A673 (cell line): ENCODE measurements around the gene MICAL1.

Experiments used
- CTCF ChIP-seq: fragments of 300-800, 200-600 bp; sonication (generic); conservative IDR thresholded peaks from 2 replicates; pipeline ENCODE4 v1.5.1; 2017; ENCODE audit warnings: low read depth, mild to moderate bottlenecking, antibody characterized with exemption, low read length, moderate library complexity, mixed read lengths
- EZH2 ChIP-seq: fragments of 200-600 bp; sonication (generic); IDR thresholded peaks from 2 replicates; pipeline ENCODE4 v1.6.1; 2017; ENCODE audit warnings: borderline replicate concordance, low read depth, mild to moderate bottlenecking, mixed read lengths, antibody characterized with exemption, low read length; ENCODE audit not compliant: poor library complexity, severe bottlenecking

GRCh38 chr6:109446072-109446471 is 9.5 kb downstream of the MICAL1 start:
- TF ChIP-seq CTCF (no peak), EZH2 (no peak)
